HFFc6 (cell line): Measurements from ENCODE around the gene CUX1. TPM values are rescaled to one million over a fixed set of nuclear protein-coding genes. Genes with fewer than 3 reads are reported as not detected.

ENCODE experiments used
- DNase-seq: peaks from one replicate; pipeline ENCODE4 v3.0.0-alpha.2; 2018
- H3K27ac Mint-ChIP-seq: 2 replicates; pipeline ENCODE4 v1.8.0; 2020; ENCODE audit warnings: mild to moderate bottlenecking, mixed read lengths
- H3K27me3 Mint-ChIP-seq: 2 replicates; pipeline ENCODE4 v1.8.0; 2021; ENCODE audit warnings: mild to moderate bottlenecking, moderate library complexity, mixed read lengths; ENCODE audit not compliant: insufficient read depth
- H3K36me3 Mint-ChIP-seq: 2 replicates; pipeline ENCODE4 v1.8.0; 2021; ENCODE audit warnings: low read depth, mixed read lengths
- H3K4me1 Mint-ChIP-seq: 2 replicates; pipeline ENCODE4 v1.8.0; 2020; ENCODE audit warnings: low read depth, mixed read lengths
- H3K4me3 Mint-ChIP-seq: 2 replicates; pipeline ENCODE4 v1.8.0; 2020; ENCODE audit warnings: mild to moderate bottlenecking, moderate library complexity, mixed read lengths
- H3K9me3 Mint-ChIP-seq: 2 replicates; pipeline ENCODE4 v1.8.0; 2020; ENCODE audit warnings: mild to moderate bottlenecking, mixed read lengths
- CTCF ChIP-seq: fragments of 200-600 bp; sonication (generic); IDR thresholded peaks from 2 replicates; pipeline ENCODE4 v1.5.0; 2021; ENCODE audit warnings: antibody characterized with exemption, mild to moderate bottlenecking
- total RNA-seq, 6 experiments: library from RNA; stranded (reverse); fragmentation: NEBNext Ultra II Directional; extraction: Animal tissue kit (Norgen Biotek cat#: 25700); gene quantifications; 2 replicates in 1 of 6; 3 replicates in 5 of 6; pipeline ENCODE4 v1.2.3, GENCODE V29; 2021

Gene CUX1
- total RNA-seq, 6 experiments from 2014 or later, result 46.9 to 64.2 (median 51.6) TPM

GRCh38 chr7:102184303-102184702 lies 366.9 kb downstream of the CUX1 start:
- no peak for DNase-seq
- Mint-ChIP-seq H3K36me3 (peaks cover 17% of the 10 kb centered on the region), H3K9me3 (no peaks in the 10 kb centered on the region), H3K27me3 (peaks cover 3% of the 10 kb centered on the region; the same call in 1 of the 2 replicates), H3K4me1 (no peaks in the 10 kb centered on the region), H3K27ac (no peak overlapping the region), H3K4me3 (no peak overlapping the region)
- TF ChIP-seq CTCF, result no peak

GRCh38 chr7:102185796-102186195 lies 368.4 kb downstream of the CUX1 start:
- H3K4me1 Mint-ChIP-seq, result no peaks in the 10 kb centered on the region
- no peak for TF ChIP-seq CTCF
- H3K9me3 Mint-ChIP-seq, result no peaks in the 10 kb centered on the region
- H3K27ac Mint-ChIP-seq, result no peak overlapping the region
- H3K36me3 Mint-ChIP-seq, result peaks cover 17% of the 10 kb centered on the region
- peaks cover 3% of the 10 kb centered on the region; the same call in 1 of the 2 replicates for H3K27me3 Mint-ChIP-seq
- H3K4me3 Mint-ChIP-seq, result no peak overlapping the region
- DNase-seq, result no peak

- Mint-ChIP-seq H3K36me3 (peaks cover 13% of the 10 kb centered on the region), H3K27me3 (peaks cover 3% of the 10 kb centered on the region; the same call in 1 of the 2 replicates), H3K27ac (no peak overlapping the region), H3K4me1 (no peaks in the 10 kb centered on the region), H3K9me3 (no peaks in the 10 kb centered on the region), H3K4me3 (no peak overlapping the region)
- no peak for DNase-seq
- no peak for TF ChIP-seq CTCF
These were observed 368.9 kb downstream of the CUX1 start for GRCh38 chr7:102186306-102186705.

- Mint-ChIP-seq H3K9me3 (no peaks in the 10 kb centered on the region), H3K4me3 (no peak overlapping the region), H3K27ac (no peak overlapping the region), H3K4me1 (peaks cover 3% of the 10 kb centered on the region), H3K36me3 (peaks cover 17% of the 10 kb centered on the region), H3K27me3 (peaks cover 3% of the 10 kb centered on the region; the same call in 1 of the 2 replicates)
- DNase-seq, result no peak
- no peak for TF ChIP-seq CTCF
These were observed 371.3 kb downstream of the CUX1 start for GRCh38 chr7:102188746-102189145.

GRCh38 chr7:102189756-102190155 lies 372.3 kb downstream of the CUX1 start:
- H3K36me3 Mint-ChIP-seq, result peaks cover 21% of the 10 kb centered on the region
- H3K27me3 Mint-ChIP-seq, result peaks cover 3% of the 10 kb centered on the region; the same call in 1 of the 2 replicates
- H3K4me3 Mint-ChIP-seq, result no peak overlapping the region
- DNase-seq, result no peak
- no peak overlapping the region for H3K27ac Mint-ChIP-seq
- peaks cover 7% of the 10 kb centered on the region for H3K4me1 Mint-ChIP-seq
- TF ChIP-seq CTCF, result no peak
- H3K9me3 Mint-ChIP-seq, result no peaks in the 10 kb centered on the region
